Fibroblast of lung (primary cell): ENCODE measurements around the gene TIMM13. TPM values are rescaled to one million over a fixed set of nuclear protein-coding genes. Genes with fewer than 3 reads are reported as not detected.

Experiments used
- DNase-seq, 2 donors: peaks; one replicate each; pipeline versions ENCODE4 v3.0.0 to v3.0.0-alpha.2; 2010; ENCODE audit warnings: low read depth in 2 of 2
- H2AFZ ChIP-seq: 2 replicates; pipeline ENCODE4 v1.5.1; 2012; ENCODE audit warnings: low read length, control low read depth, inconsistent platforms
- H3K27ac ChIP-seq: 2 replicates; pipeline ENCODE4 v1.5.1; 2011; ENCODE audit warnings: low read length, control low read depth; ENCODE audit not compliant: insufficient read depth
- H3K27me3 ChIP-seq: 2 replicates; pipeline ENCODE4 v1.5.1; 2011; ENCODE audit warnings: mild to moderate bottlenecking, low read length; ENCODE audit not compliant: control insufficient read depth, insufficient read depth
- H3K36me3 ChIP-seq: 2 replicates; pipeline ENCODE4 v1.5.1; 2011; ENCODE audit warnings: low read length; ENCODE audit not compliant: control insufficient read depth, insufficient read depth
- H3K4me1 ChIP-seq: 2 replicates; pipeline ENCODE4 v1.5.1; 2011; ENCODE audit warnings: low read length; ENCODE audit not compliant: control insufficient read depth, insufficient read depth; ENCODE audit errors: extremely low read depth
- H3K4me2 ChIP-seq: 2 replicates; pipeline ENCODE4 v1.5.1; 2011; ENCODE audit warnings: low read length, control low read depth; ENCODE audit not compliant: insufficient read depth; ENCODE audit errors: extremely low read depth
- H3K4me3 ChIP-seq, 4 experiments: fragments of 200-600 bp in 1 of 4; sonication (generic) in 1 of 4; replicated peaks in 1 of 4; 2 replicates each; pipeline ENCODE4 v1.5.1; 2011 to 2016; ENCODE audit warnings: low read length in 4 of 4, low read depth in 3 of 4, mild to moderate bottlenecking in 3 of 4, control low read depth in 2 of 4, inconsistent platforms in 1 of 4, mixed read lengths in 1 of 4; ENCODE audit not compliant: insufficient read depth in 1 of 4; ENCODE audit errors: control extremely low read depth in 1 of 4
- H3K79me2 ChIP-seq: 2 replicates; pipeline ENCODE4 v1.5.1; 2012; ENCODE audit warnings: mild to moderate bottlenecking, low read length, inconsistent platforms; ENCODE audit not compliant: control insufficient read depth, insufficient read depth
- H3K9ac ChIP-seq: 2 replicates; pipeline ENCODE4 v1.5.1; 2011; ENCODE audit warnings: mild to moderate bottlenecking, low read length, control low read depth; ENCODE audit not compliant: insufficient read depth
- H3K9me3 ChIP-seq: 2 replicates; pipeline ENCODE4 v1.5.1; 2012; ENCODE audit warnings: low read depth, low read length; ENCODE audit not compliant: control insufficient read depth, insufficient read depth
- H4K20me1 ChIP-seq: 2 replicates; pipeline ENCODE4 v1.5.1; 2011; ENCODE audit warnings: low read length; ENCODE audit not compliant: control insufficient read depth, insufficient read depth; ENCODE audit errors: extremely low read depth
- EZH2 ChIP-seq: IDR thresholded peaks from 2 replicates; pipeline ENCODE4 v1.5.1; 2012; ENCODE audit warnings: low read length, control low read depth, mild to moderate bottlenecking; ENCODE audit errors: missing control alignments
- polyA plus RNA-seq, 2 donors: library from polyadenylated mRNA; depleted of rRNA in 1 of 2; stranded (reverse) in 1 of 2; unstranded in 1 of 2; fragments of >200 nt; gene quantifications; 2 replicates each; pipeline ENCODE4 v1.2.1, GENCODE V29; 2011 to 2012; ENCODE audit warnings: missing spikeins in 1 of 2
- total RNA-seq: library from RNA; depleted of rRNA; stranded (reverse); fragments of >200 nt; gene quantifications from 2 replicates; pipeline ENCODE4 v1.2.1, GENCODE V29; 2014
- TF ChIP-seq, protein P1 (sequence below), 2 donors: IDR thresholded peaks in 1 of 2; conservative IDR thresholded peaks in 1 of 2; 1 replicate in 1 of 2; 2 replicates in 1 of 2; pipeline ENCODE4 v1.5.1; 2011 to 2012; ENCODE audit warnings: low read length in 2 of 2, control low read depth in 1 of 2, inconsistent platforms in 1 of 2, low read depth in 1 of 2, mild to moderate bottlenecking in 1 of 2

The TIMM13 gene
- total and polyA plus RNA-seq, 2 donors (not counting 1 experiment from before 2014, with no cell fraction given) = 14.1 to 27.6 TPM

DNA sequence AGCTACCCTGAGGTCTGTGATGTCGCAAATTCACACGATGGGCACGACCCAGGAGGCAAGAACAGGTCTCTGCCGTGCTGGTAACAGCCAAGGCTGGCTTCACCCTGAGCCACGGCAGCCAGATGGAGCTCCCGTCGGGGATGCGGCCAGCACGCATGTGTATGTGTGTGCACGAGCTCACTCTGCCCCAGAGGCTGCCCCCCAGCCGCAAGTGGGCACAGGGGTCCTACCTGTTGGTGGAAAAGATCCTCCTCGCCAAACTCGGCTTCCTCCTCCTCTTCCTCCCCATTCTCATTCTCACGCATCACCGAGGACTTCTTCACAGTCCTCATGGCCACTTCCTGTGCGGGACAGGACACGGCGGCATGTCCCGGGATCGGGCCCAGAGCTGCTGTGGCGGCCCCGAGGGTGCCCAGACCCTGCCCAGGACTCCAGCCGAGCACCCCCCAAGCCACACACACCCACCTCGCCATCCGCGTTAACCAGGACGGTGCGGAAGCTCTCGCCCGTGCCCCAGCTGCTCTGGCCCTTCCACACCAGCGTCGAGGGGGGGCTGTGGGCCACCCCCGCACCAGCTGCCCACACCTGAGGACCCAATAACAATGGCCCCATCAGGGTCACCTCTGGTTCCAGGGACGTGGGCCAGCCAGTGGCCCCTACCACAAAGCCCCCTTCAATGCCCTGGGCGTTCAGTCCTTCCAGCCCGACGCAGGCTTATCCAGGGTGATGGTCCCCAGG lies 4.1 kb upstream of the TIMM13 start:
- Histone ChIP-seq H3K4me2 (no peak overlapping the region), H3K4me1 (peaks cover 6% of the 10 kb centered on the region), H3K36me3 (peaks cover 28% of the 10 kb centered on the region), H3K9me3 (no peaks in the 10 kb centered on the region), H3K27ac (no peak overlapping the region), H3K27me3 (no peaks in the 10 kb centered on the region), H2AFZ (no peak overlapping the region), H4K20me1 (no peaks in the 10 kb centered on the region), H3K79me2 (peaks cover 8% of the 10 kb centered on the region), H3K4me3 (no peak overlapping the region), H3K9ac (no peak overlapping the region)
- TF ChIP-seq, protein P1, sequence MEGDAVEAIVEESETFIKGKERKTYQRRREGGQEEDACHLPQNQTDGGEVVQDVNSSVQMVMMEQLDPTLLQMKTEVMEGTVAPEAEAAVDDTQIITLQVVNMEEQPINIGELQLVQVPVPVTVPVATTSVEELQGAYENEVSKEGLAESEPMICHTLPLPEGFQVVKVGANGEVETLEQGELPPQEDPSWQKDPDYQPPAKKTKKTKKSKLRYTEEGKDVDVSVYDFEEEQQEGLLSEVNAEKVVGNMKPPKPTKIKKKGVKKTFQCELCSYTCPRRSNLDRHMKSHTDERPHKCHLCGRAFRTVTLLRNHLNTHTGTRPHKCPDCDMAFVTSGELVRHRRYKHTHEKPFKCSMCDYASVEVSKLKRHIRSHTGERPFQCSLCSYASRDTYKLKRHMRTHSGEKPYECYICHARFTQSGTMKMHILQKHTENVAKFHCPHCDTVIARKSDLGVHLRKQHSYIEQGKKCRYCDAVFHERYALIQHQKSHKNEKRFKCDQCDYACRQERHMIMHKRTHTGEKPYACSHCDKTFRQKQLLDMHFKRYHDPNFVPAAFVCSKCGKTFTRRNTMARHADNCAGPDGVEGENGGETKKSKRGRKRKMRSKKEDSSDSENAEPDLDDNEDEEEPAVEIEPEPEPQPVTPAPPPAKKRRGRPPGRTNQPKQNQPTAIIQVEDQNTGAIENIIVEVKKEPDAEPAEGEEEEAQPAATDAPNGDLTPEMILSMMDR (conservative IDR thresholded peaks at IDR 0.05 in 1 of 2, IDR thresholded peaks at IDR 0.05 in 1 of 2; ENCODE audit: low read depth in 1 of 2, low read length in 2 of 2) = no peak
- no peak for TF ChIP-seq EZH2
- DNase-seq = no peak

DNA sequence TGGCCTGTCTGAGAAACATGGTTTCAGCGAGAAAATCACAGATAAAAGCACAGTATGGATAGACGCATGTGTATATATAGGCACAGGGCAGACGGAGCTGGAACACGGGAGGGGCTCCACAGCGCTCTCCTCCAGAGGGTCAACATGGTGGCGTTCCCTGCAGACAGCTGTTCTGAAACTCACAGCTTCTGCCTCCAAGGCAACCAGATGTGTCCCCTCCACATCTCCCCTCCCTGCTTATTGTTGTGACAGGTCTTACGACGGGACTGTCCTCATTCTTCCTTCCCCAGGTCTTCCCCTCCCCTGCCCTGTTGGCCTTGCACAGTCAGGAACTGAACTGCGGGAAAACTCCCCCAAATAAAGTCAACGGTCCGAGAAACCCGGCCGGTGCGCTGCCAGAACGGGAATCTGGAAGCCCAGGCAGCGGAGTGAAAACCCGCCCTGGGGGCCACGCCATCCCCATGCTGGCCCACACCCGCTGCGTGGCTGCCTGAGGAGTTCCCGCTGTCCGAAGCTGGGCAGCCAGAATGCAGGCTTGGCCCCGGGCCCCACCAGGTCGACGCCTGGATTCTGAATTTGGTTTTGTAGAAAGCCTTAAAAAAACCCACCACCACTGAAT lies 2.6 kb upstream of the TIMM13 start:
- Histone ChIP-seq H3K27ac (no peak overlapping the region), H3K4me3 (no peak overlapping the region), H3K9ac (no peak overlapping the region), H2AFZ (no peak overlapping the region), H3K27me3 (no peaks in the 10 kb centered on the region), H3K79me2 (peaks cover 22% of the 10 kb centered on the region), H4K20me1 (no peaks in the 10 kb centered on the region), H3K4me1 (peaks cover 17% of the 10 kb centered on the region), H3K36me3 (peaks cover 33% of the 10 kb centered on the region), H3K9me3 (no peaks in the 10 kb centered on the region), H3K4me2 (no peak overlapping the region)
- TF ChIP-seq, protein P1 (conservative IDR thresholded peaks at IDR 0.05 in 1 of 2, IDR thresholded peaks at IDR 0.05 in 1 of 2; ENCODE audit: low read depth in 1 of 2, low read length in 2 of 2) = no peak
- no peak for TF ChIP-seq EZH2
- no peak for DNase-seq

DNA sequence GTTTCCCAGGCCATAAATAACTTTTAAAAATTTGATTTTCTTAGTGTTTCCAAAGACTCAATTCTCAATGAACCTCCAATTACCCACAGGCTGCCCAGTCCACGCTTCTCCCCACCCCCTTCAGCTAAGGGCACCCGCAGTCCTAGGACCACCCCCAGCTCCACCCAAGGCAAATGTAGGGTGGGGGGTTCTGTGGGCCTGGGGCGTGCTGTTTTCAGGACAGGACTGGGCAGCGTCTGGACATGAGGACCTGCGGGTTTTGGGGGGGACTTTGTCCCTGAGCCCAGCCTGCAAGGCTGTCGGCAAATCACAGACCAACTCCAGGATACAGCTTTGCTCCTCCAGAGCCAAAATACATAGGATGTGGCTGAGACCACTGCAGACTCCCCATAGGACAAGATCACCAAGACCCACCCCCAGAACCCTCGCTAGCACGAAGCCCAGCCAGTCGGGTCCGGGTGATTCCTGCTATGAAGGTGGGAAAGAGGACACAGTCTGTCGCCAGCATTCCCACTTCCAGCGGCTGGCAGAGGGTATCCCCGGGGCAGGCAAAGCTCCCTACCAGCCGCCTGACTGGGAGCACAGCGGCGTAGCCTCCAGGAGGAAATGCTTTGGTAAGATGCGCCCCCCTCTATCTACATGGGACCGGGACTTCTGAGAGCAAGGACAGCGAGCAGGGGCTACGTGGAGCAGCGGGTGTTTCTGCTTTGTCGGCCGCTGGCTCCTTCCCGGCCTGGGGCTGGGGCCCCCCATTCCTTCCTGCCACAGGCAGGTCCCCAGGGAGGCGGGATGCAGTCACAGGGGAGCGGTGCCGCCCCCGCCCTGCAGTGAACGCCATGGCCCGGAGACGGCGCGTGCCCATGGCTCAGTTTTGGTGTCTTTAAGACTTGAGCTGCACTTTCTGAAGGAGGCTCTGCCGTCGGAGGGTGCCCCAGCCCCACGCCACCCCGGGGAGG lies 1.6 kb upstream of the TIMM13 start:
- Histone ChIP-seq H3K4me1 (peaks cover 17% of the 10 kb centered on the region), H3K79me2 (peaks cover 25% of the 10 kb centered on the region), H2AFZ (no peak overlapping the region), H3K9ac (no peak overlapping the region), H3K27me3 (no peaks in the 10 kb centered on the region), H3K4me3 (no peak overlapping the region), H3K27ac (no peak overlapping the region), H3K4me2 (peak overlapping the region; percentile 79), H3K9me3 (no peaks in the 10 kb centered on the region), H4K20me1 (no peaks in the 10 kb centered on the region), H3K36me3 (peaks cover 29% of the 10 kb centered on the region)
- TF ChIP-seq EZH2 = no peak
- TF ChIP-seq, protein P1 (conservative IDR thresholded peaks at IDR 0.05 in 1 of 2, IDR thresholded peaks at IDR 0.05 in 1 of 2; ENCODE audit: low read depth in 1 of 2, low read length in 2 of 2) = no peak
- no peak for DNase-seq
